DMS 273 treated with DMSO at 0.1 percent for 48 hours (cell line): ENCODE data around the gene DOCK1.
A peak's percentile ranks its signal among the peaks of the same experiment; 100 is the strongest.

ENCODE experiments used
- DNase-seq: peaks from one replicate; lab custom pipeline; 2025; lab: John Stamatoyannopoulos, UW

DOCK1 gene

GRCh38 chr10:127221281-127221680, 316.1 kb downstream of the DOCK1 start:
- DNase-seq = no peak

GRCh38 chr10:127227027-127227426, 321.8 kb downstream of the DOCK1 start:
- DNase-seq = no peak

- DNase-seq = no peak
Measured at GRCh38 chr10:127227663-127228062, 322.4 kb downstream of the DOCK1 start.

DNA sequence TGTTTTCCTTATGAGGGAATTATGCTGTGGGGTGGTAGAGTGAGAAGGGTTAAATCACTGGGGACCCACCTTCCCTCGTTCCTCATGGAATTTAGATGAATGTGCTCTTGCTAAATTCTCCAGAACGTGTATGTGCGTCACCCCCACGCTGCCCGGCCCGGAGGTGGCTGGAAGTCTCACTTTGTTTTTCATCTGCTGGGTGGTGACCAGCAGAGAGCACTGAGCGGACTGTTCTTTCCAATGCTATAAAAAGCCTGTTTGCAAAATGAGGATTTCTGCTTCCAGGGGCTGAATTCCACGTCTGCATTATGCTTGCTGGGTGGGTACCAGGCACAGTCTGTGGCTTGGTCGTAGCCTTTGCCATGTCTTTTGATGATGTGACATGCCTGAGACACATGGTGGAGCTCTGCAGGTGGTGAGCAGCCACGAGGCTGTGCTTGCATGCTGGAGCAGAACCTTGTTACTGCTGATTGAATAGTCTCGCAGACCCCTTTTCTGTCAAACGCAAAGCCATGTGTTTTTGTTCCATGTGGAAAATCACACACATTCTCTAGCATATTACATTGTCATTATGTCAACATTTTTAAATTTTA, 323.1 kb downstream of the DOCK1 start:
- no peak for DNase-seq

GRCh38 chr10:127234306-127234800, 329.1 kb downstream of the DOCK1 start:
- DNase-seq = no peak

DNA sequence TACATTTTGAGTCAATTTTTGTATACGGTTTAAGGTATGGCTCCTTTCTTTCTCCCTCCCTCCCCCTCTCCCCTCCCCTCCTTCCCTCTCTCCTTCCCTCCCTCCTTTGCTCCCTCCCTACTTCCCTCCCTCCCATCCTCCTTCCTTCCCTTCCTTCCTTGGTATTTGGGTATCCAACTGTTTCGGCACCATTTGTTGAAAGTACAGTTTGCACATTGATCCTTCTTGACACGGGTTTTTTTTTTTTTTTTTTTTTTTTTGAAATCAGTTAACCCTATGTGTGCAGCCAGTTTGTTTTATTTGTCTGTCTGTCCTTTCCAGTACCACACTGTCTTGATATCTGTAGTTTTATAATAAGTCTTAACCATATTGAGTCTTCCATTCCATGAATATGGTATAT, 331.0 kb downstream of the DOCK1 start:
- no peak for DNase-seq

DNA sequence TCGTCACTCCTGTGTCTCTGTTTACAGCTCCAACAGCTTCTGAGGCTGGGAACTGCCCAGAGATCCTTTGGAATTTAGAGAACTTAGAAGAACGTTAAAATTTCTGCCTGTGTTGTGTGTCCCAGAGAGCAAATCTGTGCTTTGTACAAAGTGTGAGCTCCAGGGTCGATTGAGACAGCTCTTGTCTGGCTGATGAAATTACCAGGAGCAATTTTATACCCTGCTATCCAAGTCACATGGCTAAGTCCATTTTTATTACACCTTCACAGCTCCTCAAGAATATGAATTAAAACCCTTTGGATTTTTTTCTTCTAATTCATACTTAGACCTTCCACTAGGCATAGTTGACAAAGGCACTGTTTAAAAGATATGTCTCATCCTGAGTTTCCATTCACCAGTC, 337.7 kb downstream of the DOCK1 start:
- no peak for DNase-seq

GRCh38 chr10:127243490-127244272, 338.5 kb downstream of the DOCK1 start:
- DNase-seq = peak; percentile 10

DNA sequence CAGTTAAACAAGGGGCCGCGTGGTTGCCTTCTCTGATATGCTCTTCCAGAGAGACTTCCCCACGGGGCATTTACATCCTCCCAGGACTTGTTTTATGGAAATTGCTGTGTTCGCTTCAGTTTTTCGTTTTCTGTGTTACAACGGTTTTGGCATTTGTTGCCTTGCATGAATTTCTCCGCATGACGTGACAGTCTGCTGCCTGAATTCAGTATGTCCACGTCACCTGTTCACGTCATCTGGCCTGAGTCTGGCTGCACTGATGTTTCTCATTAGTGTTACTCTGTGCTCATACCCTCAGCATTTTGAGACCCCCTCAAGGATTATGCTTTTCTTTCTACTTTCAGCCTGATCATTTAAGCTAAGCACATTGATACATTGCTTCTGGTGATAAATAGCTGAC, 340.2 kb downstream of the DOCK1 start:
- no peak for DNase-seq

- DNase-seq = no peak
Measured at GRCh38 chr10:127250031-127250430, 344.8 kb downstream of the DOCK1 start.

GRCh38 chr10:127252818-127253217, 347.6 kb downstream of the DOCK1 start:
- DNase-seq = no peak

DNA sequence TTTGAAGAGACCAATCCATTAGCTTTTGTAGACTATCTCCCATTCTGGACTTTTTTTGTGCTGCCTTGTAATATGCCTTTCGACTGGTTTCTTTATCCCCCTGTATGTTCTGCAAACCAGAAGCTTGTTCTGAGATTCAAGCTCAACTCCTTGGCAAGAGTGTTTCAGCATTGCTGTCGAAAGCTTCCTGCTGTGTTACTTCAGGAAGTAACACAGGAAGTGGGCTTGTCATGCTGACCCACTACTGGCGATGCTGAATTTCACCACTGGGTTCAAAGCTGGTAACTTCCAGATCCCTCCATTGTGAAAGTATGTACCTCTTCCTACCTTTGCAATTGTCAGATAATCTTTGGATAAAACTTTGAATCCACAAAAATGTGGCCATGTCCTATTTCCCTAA, 349.0 kb downstream of the DOCK1 start:
- no peak for DNase-seq

DNA sequence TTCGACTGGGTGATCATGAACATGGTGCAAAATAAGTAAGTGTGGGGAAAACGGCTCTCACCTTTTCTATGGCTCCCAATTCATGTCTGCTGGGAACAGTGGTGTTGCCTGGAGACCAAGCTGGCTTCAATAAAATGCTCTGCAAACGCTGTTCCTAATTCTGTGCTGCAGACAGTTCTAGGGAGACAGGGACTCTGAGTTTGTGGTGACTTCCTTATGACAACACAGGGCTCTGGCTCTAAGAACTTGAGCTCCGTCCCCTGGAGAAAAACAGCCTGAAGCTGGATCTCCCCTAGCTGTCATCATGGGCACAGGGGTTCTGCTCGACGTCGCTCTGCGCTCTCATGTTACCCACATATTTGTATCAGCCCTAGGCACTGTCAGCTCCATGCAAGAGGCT, 352.2 kb downstream of the DOCK1 start:
- no peak for DNase-seq

DNA sequence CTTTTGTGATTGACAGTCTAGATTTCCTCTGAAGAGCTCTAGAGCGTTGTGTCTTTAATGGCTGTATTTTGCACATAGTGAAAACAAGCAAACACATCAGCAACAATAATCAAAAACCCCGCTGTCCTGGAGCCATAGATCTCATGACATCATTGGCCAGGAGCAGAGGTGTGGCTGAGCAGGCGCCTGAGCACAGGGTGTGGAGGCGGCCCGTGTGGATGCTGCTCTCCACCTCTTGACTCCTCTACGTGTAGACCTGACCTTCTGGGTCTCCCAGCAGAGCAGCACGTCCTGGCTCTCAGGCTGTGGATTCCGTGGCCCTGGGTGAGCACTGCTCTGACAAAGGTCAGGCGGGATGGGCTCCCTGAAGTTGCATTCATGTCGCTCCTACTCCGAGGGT, 354.1 kb downstream of the DOCK1 start:
- DNase-seq = no peak

DNA sequence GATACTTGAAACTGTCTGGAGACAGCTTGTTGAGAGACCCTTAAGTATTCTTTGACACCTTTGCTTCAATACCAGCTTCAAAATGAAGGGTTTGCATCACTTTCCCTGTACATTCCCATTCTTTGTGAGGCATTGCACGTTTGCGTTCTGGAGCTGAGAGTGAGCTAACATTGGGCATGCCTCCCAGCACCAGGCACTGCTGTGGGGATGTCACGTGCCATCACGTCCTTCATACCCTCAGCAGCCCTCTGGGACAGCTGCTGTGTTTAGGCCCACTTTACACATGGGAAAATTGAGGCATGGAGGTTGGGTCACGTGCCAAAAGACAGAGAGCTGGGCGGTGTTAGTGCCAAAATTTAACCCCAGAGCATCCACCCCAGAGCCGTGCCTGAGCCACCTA, 357.4 kb downstream of the DOCK1 start:
- no peak for DNase-seq

- DNase-seq = no peak
Measured at GRCh38 chr10:127265288-127265687, 360.1 kb downstream of the DOCK1 start.

DNA sequence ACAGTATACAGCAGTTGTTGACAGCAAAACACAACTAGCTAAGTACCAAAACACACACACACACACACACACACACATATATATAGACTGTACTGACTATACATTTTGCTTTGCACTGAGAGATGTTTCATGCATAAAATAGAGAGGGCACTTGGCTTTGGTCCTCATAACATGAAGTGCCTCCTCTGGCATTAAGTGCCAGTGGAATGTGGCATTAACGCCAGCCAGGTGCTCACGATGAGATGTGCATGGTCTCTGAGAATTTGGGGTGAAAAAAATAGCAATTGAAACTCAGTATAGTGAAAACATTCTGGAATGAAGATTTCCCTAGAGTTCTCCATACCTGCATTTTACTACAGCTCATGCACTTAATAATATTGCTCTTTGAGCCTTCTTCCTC, 361.2 kb downstream of the DOCK1 start:
- DNase-seq = no peak

- no peak for DNase-seq
Measured at GRCh38 chr10:127267442-127267841, 362.2 kb downstream of the DOCK1 start.

DNA sequence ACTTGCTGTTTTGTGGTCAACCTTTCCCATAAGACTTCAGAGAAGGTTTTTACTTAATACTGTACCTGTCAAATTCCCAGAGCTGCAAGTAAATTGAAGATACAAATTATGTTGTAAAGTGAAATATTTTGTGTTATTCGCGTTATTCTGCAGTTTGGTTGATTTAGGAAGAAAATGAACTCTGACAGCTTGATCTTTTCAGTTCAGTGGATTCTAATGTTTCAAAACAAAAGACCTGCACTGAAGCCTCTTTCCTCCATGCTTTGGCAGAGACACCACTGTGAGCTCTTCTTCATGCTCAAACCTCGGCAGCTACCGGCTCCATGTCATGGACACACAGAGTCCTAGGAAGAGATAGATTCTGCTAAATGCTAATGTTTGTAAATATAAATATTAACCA, 366.8 kb downstream of the DOCK1 start:
- DNase-seq = no peak

- no peak for DNase-seq
Measured at GRCh38 chr10:127275272-127275671, 370.0 kb downstream of the DOCK1 start.

DNA sequence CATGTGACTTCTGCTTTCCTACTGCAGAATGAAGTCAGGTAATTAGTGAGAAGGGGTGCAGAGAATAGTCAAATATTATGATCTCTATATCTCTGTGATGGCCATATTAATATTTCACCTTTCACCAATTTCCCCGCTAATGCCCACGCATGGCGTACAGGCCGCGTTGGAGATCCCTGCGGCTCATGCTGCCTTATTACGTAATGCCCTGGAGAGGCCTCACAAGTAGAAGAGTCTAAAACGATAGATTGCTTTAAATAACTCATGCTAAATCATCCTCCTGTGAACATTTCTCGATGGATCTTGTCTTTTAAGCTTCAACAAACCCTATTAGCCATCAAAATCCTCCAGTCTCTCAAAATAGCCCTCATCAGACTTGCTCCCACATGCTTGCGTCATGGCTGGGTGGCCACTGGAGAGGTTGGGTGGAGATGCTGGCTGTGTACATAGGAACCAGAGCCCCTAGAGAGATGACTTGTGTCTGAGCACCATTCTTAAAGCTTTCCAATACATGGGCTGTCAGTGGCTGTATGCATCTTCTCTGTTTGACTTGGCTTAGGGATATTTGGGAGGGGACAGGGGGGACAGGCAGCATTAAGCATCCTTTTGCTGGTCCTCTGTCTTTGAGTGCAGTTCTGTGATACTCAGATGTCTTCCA, 370.7 kb downstream of the DOCK1 start:
- no peak for DNase-seq

DNA sequence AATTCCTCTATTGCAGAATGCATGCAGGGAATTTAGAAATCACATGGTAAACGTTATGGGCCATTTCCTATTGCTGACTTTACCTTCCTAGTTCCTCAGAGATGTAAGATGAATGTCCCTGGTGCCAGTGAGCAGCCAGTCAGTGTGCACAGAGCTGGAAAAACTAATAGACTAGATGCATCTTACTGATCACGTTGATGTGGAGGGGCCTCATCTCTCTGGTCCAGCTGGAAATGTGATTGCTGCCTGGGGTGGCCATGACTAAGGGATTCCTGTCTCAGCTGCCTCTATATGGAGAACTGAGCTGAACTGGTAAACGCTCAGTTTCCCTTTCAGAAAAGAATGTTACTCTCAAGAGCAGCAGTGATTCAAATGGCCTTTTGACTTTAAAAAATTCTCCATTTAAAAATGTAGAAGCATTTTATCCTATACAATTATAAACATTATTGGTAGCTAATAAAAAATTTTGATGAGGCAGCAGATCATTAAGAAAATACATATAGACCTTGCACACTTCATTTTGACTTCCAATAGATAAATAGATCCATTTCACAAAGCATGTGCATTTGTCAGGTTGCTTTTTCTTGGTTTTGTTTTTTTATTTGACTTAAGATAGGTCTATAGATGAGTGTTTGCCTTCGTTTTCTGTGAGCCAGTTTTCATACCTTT, 371.7 kb downstream of the DOCK1 start:
- DNase-seq = no peak

DNA sequence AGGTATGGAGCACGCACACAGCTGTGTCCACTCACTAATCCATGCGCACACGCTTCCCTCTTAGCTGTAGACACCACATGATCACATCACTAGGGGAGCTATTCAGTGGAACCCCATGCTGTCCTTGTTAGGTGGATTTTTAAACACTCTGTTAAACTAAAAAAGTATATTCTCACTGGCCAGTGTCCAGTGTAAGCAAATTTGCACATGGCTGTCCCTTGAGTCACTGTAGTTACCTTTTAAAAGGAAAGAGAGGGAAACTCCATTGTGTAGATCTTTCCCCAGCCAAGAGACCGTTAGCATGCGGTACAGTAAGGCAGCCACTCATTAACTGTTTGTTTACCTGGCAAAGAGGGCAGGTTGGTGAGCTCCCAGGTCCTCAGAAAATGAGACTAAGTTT, 372.8 kb downstream of the DOCK1 start:
- no peak for DNase-seq
